ENCODE data around the gene CHD9. TPM values are rescaled to one million over a fixed set of nuclear protein-coding genes. Genes with fewer than 3 reads are reported as not detected.
"Not testable (repeated sequence)": the region's sequence is repeated elsewhere in the genome, so short reads cannot be mapped to it uniquely, and the experiment has no call there.

CHD9 gene
- total RNA-seq, 1 experiment from 2014 or later: 14.6 TPM

DNA sequence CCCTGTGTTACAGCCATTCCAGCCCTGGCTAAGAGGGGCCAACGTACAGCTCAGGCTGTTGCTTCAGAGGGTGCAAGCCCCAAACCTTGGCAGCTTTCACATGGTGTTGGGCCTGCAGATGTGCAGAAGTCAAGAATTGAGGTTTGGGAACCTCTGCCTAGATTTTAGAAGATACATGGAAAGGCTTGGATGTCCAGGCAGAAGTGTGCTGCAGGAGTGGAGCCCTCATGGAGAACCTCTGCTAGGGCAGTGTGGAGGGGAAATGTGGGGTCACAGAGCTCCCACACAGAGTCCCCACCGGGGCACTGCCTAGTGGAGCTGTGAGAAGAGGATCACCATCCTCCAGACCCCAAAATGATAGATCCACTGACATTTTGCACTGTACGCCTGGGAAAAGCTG lies 130.9 kb downstream of the CHD9 start:
- DNase-seq (ENCODE audit: low read depth): not testable (repeated sequence)

- no peak for DNase-seq (ENCODE audit: low read depth)
Measured at GRCh38 chr16:53187775-53188174, 133.0 kb downstream of the CHD9 start.

DNA sequence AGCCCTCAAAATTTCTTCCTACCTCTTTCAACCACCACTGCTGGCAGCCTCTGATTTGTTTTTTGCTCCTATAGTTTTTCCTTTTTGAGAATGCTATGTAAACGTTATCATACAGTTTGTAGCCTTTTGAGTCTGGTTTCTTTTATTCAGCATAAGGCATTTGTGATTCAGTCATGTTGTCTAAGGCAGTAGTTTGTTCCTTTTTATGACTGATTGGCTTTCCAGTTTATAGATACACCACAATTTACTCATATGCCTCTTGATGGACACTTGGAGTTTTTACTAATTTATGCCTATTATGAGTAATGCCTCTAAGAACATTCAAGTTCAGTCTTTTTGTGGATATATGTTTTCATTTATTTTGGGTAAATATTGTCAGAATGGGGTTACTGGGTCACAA lies 136.6 kb downstream of the CHD9 start:
- no peak for DNase-seq (ENCODE audit: low read depth)

DNA sequence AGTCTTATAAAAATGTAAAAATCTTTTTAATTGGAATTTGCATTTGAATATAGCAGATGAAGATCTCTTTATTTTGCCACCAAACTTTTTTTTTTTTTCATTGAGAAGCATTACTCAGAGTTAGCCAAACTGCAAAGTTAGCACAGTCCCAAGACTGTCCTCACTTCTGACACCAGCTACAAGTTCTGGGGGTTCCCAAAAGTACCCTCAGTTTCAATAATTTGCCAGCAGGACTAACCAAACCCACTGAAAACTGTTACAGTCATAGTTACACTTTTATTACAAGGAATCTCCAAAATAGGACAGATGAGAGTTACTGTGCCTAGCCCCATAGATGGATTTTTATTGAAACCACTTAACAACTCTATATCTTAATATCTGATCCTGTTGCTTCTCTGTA lies 144.1 kb downstream of the CHD9 start:
- DNase-seq (ENCODE audit: low read depth): no peak

GRCh38 chr16:53201900-53202299 lies 147.1 kb downstream of the CHD9 start:
- DNase-seq (ENCODE audit: low read depth): no peak

DNA sequence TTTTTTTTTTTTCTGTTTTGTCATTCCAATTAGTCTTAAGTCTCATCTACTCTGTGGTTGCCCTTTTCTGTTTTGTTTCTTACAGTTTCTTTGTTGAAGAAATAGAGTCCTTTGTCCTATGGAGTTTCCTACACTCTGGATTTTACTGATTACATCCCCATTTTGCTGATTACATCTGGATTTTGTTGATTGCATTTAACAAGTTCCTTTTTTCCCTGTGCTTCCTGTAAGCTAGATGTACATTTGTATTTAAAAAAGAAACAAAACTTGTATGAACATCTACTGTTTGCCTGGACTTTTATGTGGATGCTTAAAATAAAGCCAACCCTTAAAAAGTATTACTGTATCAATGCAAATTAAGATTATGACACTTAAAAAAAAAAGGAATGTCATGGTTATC lies 147.6 kb downstream of the CHD9 start:
- DNase-seq (ENCODE audit: low read depth): no peak

- peak; percentile 89 for DNase-seq (ENCODE audit: low read depth)
Measured at GRCh38 chr16:53207810-53208752, 153.3 kb downstream of the CHD9 start.

- no peak for DNase-seq (ENCODE audit: low read depth)
Measured at GRCh38 chr16:53209429-53209828, 154.6 kb downstream of the CHD9 start.

GRCh38 chr16:53209877-53210276 lies 155.1 kb downstream of the CHD9 start:
- no peak for DNase-seq (ENCODE audit: low read depth)

GRCh38 chr16:53211253-53211652 lies 156.5 kb downstream of the CHD9 start:
- DNase-seq (ENCODE audit: low read depth): no peak

GRCh38 chr16:53212893-53213223 lies 158.1 kb downstream of the CHD9 start:
- no peak for DNase-seq (ENCODE audit: low read depth)

- no peak for DNase-seq (ENCODE audit: low read depth)
Measured at GRCh38 chr16:53213542-53213941, 158.8 kb downstream of the CHD9 start.

DNA sequence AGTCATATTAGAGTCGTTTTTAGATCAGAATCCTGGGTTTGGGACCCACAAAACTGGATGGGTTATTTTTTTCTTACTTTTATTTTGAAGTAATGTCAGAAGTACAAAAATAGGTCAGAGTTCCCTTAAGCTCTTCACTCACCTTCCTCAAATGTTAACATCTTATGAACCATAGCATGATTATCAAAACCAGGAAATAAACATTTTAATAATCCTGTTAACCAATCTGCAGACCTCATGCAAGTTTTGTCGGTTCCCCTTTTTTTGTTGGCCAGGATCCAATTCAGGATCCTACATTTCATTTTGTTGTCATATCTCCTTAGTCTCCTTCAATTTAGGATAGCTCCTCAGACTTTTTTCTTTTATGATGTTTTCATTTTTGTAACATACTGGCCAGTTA lies 162.0 kb downstream of the CHD9 start:
- no peak for DNase-seq (ENCODE audit: low read depth)

- DNase-seq (ENCODE audit: low read depth): no peak
Measured at GRCh38 chr16:53219371-53219770, 164.6 kb downstream of the CHD9 start.

- DNase-seq (ENCODE audit: low read depth): no peak
Measured at GRCh38 chr16:53219795-53220454, 165.1 kb downstream of the CHD9 start.

DNA sequence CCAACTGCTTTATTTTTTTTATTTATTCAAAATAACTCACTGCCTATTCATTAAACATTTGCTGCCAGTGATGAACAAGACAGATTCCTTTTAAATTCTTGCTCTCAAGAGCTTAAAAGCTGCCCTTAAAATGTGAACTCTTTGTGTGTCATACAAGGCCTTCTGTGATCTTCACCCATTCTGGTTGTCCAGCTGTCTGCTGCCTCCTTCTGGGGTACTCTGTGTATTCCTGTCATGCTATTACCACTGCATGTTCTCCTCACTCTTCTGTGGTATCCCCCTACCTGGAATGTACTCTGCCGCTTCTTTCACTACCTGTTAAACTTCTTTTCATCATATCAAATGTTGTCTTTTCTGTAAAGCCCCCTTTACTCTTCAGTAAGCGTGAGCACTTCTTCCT lies 165.8 kb downstream of the CHD9 start:
- DNase-seq (ENCODE audit: low read depth): no peak

DNA sequence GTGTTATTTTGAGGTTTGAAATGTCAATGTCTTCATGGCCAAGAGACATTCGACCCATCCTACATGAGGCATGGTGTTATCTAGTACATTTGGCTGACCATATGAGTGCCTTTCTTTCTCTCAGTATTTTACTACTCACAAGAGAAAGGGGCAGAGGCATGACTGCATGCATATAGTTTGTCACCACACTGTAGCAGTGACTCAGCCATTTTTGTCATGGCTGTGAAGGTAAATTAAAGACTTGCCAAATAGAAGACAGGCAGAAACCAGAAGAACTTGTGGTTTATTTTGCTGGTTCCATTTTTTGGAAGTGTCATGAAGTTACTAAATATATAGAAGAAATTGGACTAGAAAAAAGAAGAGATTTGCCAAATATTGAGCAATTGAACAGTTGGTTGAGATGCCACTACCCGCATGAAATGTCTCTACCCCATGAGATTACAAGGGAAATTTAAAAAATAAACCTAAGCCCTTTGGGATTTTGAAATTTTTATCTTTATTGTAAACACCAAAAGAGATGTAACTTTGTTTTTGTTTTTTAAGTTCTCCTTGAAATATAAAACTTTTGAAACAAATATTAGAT lies 170.3 kb downstream of the CHD9 start:
- peak; percentile 31 for DNase-seq (ENCODE audit: low read depth)

GRCh38 chr16:53232826-53233529 lies 178.2 kb downstream of the CHD9 start:
- DNase-seq (ENCODE audit: low read depth): no peak

- no peak for DNase-seq (ENCODE audit: low read depth)
Measured at GRCh38 chr16:53234836-53235235, 180.0 kb downstream of the CHD9 start.

DNA sequence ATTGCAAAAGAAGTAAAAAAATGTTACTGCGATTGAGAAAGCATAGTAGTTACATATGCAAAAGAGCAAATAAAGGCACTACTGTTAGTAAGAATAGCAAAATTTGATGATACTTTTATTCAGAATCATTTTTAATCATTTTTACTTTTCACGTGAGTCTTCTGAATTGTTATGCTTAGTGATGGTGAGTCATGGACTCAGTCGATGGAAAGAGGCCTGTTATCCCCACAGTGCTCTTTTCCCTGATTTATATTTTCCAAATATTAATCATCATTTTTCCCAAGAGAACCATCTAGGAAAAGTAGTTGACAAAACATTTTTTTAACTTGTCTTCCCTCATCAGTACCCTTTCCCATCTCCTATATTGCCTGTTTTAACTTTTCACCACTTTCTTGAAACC lies 181.1 kb downstream of the CHD9 start:
- DNase-seq (ENCODE audit: low read depth): no peak

DNA sequence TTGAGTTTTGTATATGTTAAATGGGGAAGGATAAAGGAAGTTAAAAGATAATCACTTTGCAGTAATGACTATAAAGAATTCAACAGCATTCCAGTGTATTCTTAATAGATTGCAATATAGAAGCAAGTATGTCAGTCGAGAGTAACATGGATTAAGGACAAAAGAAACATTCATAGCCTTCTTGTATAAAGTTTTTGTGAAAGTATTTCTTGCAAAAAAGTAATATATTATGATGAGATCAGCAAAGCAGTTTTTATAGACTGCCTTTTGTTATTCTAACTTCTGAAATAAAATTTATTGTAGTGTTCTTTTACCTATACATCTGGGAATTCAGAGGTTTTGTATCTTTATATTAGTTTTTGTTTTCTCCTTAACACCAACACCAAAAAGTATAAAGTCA lies 194.5 kb downstream of the CHD9 start:
- no peak for DNase-seq (ENCODE audit: low read depth)

DNA sequence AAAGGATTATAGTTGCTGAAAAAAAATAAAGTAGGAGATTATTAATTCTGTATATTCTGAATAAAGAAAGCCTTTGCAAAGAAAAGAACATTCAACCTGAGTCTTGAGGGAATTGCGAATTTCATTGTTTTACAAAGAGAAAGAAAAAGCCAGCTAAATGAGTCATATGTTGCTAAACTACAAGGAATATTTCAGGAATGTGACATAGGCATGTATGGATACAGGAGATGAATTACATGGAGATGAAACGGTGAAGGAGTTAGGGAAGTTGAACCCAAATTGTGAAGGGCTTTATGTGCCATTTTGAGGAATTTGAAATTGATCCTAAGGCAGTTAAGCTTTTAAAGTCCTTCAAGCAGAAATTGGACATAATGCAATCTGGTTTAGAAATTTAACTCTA lies 202.2 kb downstream of the CHD9 start:
- DNase-seq (ENCODE audit: low read depth): peak; percentile 59
